HG03521 (cell line): ENCODE data around the gene ZCCHC2.
A peak's percentile ranks its signal among the peaks of the same experiment; 100 is the strongest.

ENCODE experiments used
- ATAC-seq: cut with Tn5 transposase; IDR thresholded peaks from one replicate; pipeline ENCODE4 v1.9.1; 2021; ENCODE audit warnings: mild to moderate bottlenecking, moderate library complexity; ENCODE audit not compliant: unreplicated experiment

ZCCHC2 gene

DNA sequence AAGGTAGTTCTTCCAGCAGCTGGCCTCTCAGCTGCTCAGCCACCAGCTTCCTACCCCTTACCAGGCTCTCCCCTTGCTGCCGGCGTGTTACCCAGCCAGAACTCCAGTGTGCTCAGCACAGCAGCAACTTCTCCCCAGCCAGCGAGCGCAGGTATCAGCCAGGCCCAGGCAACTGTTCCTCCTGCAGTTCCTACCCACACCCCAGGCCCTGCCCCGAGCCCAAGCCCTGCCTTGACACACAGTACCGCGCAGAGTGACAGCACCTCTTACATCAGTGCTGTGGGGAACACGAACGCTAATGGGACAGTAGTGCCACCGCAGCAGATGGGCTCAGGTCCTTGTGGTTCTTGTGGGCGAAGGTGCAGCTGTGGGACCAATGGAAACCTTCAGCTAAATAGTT, 52.0 kb downstream of the ZCCHC2 start:
- no peak for ATAC-seq

DNA sequence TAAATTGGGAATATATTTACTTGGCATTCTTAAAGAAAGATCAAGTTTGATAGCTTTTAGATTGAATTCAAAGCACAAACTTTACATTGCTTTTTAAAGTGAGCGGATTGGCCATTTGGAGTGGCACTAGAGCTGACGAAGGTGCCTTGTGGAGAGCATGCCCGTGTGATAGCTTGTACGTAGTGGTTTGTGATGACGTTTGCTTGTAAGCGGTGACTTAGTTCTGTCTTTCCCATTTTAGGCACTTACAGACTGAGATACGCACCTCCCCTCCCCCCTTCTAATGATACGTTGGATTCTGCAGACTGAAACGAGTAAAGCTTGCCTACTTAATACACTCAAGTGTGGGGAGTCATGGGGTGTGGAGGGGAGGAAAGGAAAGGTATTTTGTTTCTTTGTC, 53.4 kb downstream of the ZCCHC2 start:
- ATAC-seq: no peak

DNA sequence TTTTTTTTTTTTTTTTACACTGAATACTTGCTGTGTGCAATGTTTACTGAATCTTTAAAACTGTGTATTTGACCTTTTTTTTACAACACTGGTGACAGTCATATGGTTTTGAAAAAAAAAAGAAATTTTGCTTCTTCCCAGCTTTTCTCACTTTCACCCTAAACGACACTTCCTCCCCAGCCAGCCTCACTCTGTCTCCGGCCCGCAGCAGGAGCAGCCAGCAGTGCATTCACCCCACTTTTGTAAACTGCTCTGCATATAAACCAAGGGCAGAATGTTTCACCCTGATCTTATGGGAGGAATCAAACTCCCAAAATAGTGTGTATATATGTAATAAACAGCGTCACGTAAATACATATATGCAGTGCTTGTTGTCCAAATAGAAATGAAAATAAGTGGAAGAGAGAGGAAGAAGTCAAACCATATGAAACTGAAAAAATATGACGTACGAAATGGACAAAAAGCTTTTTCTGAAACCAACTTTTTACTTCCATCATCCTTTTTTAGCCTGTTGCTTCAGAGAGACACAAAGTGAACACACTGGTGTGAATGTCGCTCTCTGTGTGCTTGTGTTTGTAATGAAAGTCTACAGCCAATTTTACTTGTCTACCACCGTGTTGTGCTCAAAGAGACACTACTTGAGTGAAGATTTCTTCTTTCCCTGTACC, 54.2 kb downstream of the ZCCHC2 start:
- ATAC-seq: no peak

DNA sequence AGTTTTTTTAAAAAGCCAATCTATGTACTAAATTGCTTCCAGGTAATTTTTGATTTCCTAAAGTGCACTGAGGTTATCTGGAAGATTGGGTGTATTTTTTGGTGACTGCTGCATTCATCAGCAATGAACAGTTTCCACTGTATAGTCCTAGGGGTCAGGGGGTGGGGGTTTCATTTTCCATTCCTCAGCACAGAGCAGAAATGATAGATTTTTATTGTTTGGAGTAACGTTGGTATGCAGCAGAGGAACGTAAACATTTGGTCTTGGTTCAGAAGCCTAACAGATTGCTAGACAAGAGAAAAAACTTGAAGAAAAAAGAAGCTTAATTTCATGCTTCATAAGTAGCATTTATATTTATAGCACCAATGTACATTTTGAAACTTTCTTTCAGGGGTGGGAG, 54.9 kb downstream of the ZCCHC2 start:
- ATAC-seq: no peak

DNA sequence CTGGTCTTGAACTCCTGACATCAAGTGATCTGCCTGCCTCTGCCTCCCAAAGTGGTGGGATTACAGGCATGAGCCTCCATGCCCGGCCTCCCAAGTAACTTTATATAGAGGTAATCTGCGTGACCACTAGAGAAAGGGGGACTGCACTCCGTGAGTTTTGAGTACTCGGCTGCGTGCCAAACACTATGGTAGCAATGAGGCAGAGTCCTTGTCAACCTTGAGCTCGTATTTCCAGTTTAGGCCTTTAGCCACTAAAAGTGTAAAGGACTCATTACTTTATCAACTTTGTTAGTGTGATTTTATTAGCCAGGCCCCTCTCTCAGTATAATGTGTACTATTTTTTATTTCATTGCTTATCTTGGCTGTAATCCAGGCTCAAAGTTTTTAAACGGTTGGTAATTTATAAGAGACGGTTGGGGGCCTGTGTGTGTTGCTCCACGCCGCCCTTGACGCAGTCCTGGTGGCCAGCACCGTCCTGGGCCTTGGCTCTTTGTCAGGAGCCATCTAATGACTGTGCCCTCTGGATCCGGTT, 56.2 kb downstream of the ZCCHC2 start:
- ATAC-seq: no peak

DNA sequence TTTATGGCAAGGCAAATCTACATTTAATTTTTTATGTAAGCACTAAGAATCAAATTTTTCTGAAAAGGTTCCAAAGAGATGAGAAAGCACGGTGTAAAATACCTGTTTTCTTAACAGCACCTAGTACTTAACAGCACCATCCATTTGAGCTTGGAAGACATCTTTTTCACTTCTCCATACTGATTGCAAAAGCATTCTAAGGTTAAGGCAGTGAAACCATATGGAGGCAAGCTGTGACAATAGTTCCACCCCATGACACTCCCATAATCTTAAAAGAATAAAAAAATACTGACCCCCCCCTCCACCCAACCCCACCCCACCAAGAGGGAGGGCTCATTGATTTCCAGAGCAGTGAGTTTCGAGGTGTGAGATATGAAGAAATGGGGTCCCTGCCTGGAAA, 60.6 kb downstream of the ZCCHC2 start:
- ATAC-seq: no peak

DNA sequence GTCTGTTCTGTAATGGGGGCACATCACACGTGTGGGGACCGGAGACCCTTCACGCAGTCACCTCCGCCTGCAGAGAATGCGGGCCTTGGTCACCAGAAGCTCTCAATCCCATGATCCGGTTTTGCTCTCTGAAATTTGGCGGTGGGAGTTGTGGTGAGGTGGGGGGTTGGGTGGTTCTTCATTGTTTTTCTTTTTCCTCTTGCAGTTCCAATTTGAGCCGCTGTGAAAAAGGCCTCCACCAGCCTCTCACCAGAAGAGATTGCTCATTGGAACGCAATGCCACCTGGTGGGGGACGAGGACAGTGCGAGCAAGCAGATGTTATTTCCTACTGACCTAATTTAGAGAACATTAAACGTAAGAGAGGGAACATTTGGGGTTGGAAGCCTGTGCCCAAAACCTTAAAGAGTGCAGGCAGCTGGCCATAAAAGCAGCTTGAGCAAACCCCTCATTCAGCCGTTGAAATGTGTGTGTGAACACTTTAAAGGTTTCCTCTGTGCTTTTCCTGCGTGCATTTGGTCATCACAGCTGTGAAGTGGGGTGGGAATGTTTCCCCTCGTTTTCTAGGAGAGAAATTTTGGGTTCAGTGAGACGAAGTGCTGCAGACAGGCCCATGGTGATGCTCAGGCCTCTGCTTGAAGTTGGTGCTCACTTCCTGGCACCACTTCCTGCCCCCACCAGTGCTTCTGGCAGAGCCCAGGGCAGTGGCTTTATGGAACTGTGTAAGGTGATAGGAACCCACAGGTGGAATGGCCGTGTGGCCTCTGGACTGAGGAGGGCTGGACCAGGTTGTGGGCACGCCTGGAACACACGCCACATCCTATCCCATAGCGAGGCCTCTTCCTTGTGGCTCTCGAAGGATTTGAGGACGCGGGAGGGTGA, 61.7 kb downstream of the ZCCHC2 start:
- ATAC-seq: peak; percentile 86

DNA sequence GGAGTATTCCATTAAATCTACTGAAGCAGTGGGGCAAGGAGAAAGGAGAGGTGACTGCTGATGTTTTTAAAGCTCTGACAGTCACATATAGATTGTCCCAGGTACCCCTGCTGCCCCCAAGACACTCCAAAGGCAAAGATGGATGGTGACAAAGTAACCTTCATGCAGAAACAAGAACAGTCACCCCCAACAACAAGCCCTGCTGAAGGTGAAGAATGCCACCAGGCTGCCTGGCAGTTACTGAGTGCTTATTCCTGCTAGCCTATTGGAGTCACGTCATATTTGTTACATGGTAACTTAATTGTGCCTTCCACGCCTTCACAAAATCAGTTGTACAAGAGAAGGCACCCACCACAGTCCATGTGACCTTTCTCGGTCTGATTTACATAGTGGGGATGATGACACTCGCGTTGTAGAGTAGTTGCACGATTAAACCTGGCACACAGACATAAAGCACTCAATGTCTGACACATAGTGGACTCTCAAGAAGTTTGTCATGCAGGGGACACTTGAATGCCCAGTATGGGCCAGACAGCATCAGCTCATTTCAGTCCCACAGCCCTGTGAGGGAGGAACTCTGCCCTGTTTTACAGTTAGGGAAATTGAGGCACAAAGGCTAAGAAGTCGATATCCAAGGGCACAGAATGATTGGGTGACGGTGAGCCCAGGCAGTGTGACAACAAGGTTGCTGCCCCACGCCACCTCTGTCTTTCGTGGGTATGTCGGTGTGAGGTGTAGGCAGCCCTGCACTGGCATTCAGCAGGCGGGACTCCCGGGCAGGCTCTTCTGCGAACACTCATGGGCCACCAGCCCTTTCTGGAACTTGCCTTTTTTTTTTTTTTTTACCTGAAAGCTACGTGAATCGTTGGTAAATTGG, 62.7 kb downstream of the ZCCHC2 start:
- no peak for ATAC-seq

DNA sequence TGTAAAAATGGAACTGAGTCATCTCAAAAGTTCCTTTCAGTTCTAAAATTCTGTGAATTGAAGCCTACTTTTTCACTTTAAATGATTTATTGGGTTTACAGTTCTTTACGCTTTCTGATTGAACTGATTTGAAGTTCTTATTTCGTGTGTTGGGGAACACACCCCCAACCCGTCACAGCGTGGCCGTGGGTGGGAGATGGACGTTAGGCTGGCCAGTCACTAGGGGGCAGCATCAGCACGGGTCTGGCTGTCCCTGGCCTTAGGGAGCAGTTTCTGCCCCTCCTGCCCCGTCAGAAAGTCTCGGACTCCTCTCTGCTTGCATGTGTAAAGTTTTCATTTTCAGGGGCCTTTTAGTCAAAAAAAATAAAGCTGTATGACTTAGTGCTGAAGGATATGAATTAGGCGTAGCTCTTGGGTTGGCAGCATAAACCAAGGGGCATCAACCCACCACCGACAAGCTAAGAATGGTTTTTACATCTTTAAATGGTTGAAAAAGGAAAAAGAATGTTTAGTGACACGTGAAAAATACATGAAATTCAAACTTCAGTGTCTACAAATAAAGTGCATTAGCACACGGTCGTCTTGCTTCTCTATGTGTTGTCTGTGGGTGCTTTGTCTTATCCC, 63.4 kb downstream of the ZCCHC2 start:
- ATAC-seq: peak; percentile 61

DNA sequence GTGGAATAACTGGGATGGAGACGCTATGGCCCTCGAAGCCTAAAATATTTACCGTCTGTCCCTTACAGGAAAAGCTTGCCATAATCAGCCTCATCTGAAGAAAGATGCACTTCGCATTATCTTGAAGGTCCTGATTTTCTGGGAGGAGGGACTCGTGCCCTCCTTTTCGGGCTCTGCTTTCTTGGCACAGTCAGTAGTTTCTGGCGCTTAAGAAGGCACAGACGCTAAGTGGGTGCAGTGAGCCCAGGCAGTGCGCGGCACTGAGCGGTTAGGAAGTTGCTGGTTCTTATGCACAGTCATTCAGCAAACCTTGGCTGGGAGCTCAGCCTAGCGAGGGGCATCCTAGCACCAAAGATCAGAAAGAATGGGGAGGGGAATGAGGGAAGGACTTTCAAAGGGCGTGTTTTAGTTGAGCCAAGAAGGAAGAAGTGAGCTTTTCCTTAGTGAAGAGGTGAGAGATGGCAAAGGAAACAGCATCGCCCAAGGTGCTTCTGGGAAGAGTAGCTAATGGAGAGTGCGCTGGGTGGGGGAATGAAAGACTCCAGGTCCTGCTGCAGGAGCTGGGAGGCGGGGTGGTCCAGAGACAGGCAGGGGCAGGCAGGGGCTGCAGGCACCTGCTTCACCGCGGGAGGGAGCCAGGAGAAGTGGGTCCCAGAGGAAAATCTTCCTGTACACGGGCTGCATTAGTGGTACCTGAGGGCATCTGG, 64.1 kb downstream of the ZCCHC2 start:
- ATAC-seq: no peak

DNA sequence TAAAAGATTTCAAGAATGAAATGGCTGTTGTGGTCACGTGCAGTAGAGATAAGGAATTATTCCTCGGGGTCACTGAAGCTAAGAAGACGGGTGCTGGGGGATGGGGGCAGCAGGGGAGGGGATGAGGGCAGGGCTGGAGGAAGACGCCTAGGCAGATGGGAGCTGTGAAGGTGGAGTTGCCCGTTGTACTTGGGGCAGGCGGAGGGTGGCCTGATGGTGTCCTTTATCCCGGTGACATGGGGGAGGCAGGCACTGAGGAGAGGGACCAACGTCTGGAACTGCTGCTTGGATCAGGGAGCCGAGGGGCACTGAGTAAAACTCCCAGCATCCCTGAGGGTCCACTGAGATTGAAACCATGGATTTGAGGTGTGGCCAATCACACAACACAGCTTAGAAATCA, 64.9 kb downstream of the ZCCHC2 start:
- no peak for ATAC-seq

DNA sequence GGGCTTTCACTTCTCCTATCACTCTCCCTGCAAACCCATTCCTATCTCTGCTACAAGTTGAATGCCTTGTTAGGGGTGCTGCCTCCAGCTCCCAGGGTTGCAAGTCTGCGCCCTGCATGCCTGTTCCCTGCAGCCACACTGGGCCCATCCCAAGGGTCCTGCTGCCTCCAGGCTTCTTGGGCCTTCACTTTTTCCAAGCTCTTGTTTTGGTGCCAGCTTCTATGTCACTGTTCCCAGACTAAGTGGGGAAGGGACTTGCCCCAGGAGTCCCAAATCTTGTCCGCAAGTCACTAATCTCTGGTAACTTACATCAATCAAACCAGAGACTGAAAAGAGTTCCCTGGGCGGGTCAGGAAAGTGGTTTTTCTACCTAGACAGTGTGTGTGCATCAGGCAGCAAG, 65.4 kb downstream of the ZCCHC2 start:
- no peak for ATAC-seq

DNA sequence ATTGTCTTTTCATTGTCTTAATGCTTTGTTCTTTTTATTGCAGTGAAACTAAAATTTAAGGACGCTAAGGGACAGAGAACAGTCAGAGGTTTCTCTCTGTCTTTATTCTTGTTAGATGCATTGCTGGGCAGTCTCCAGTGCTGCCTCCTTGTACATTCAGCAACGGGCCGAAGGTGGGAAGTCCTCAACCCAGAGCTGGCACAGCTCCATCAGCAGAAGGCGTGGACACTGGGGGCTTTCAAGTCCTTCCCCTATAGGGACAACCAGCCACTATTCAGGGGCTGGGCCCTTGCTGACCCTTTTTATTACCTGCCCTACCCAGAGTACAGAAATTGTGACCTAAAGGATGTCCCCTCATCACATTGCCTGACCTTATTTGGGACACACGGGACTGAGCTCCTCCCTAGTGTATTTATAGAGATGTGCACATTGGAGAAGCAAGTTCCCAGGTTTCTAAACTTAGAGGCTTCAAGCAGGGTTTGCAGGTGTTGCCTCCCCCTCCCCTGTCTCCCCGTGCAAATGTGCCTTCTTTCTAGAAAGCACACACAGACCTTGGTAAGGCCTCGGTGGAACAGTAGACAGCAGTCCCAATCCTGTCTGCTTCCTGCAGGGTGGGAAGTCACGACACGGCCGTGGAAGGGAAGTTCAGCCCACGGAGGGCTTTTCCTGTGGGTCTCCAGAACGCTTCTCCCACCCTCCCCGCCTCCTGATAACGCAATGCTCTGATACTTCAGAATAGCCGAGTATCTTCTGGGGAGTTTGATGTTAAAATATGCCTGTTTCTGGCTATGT, 68.2 kb downstream of the ZCCHC2 start:
- no peak for ATAC-seq

DNA sequence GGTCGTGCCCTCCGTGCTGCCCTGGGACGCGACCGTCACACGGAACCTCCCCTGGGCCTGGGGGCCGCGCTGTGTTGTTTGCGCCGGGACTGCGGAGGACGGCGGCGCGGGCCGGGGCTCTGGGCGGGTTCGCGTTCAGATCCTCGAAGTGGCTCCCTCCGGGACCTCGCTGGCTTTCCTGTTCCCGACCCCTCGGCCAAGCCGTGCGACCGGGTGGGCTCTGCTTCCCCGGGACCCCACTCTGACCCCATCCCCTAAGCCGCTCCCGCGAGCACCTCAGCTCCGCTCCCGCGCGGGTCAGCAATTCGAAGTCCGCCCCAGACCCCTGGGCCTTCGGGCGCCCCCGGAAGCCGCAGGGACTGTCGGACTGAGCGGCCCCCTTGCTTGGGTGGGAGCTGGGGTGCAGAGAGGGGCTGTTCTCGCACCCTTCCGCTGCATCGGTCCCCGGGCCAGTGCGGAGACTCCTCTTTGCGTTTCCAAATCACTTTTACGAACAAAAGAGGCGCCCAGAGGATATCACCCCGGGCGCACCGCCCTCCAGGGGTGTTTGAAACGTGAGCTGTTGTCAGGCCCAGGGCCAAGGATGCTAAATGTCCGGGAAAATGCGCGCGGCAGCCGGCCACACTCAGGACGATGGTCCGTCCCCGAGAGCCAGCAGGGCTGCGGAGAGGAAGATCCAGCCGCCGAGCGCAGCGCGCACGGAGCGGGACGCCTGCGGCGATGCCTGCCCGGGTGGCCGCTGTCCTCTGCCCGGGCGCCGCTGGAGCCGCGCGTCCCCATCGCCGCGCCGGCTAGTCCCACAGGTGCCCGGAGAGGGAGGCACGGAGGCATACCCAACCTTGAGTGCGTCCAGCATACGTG, 73.5 kb downstream of the ZCCHC2 start:
- ATAC-seq: no peak

DNA sequence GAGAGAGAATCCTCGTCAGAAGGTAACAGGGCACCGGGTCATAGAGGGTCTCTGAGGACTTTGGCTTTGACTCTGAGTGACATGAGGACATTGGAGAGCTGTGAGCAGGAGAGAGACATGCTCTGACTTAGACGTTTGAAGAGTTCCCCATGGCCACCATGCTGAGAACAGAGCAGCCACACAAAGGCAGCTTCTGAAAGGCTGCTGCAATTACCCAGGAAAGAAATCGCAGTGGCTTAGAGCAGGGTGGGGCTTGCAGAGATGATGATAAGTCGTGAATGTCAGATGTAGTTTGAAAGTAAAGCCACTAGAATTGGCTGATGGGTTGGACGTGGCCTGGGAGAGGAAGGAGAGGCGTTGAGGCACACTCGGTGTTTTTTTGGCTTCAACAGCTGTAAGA, 79.0 kb downstream of the ZCCHC2 start:
- ATAC-seq: no peak

DNA sequence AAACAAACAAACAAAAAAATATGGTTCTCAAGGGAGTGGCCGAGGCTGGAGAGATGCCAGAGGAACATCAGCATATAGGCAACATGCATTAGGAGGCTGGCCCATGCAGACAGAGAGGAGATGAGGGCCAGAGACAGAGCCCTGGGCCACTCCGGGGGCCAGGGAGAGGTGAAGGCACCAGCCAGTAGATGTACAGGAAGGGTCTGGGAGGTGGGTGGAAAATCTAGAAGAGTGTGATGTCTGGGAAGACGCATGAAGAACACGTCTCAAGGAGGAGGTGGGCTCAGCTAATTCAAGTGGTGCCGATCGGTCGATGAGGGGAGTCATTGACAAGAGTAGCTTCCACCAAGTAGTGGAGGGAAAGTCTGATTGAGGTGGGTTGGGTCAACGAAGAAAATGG, 79.9 kb downstream of the ZCCHC2 start:
- ATAC-seq: no peak

DNA sequence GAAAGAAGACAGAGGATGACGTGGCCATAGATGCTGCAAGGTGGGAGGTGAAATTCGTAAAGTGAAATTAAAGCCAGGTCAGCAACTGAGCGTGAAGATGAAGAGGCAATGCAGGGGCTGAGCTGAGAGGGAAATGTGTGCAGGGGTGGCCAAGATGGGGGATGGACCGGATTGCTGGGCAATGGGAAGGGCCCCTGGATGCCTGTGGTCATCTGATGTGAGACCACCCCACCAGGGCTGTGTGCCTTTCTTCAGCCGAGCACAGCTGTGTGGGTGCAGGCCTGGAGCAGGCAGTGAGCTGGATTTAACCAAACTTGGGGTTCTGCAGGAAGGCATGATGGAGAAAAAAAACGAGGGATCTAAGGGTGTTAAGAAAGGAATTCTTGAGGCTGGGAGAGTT, 80.4 kb downstream of the ZCCHC2 start:
- no peak for ATAC-seq

DNA sequence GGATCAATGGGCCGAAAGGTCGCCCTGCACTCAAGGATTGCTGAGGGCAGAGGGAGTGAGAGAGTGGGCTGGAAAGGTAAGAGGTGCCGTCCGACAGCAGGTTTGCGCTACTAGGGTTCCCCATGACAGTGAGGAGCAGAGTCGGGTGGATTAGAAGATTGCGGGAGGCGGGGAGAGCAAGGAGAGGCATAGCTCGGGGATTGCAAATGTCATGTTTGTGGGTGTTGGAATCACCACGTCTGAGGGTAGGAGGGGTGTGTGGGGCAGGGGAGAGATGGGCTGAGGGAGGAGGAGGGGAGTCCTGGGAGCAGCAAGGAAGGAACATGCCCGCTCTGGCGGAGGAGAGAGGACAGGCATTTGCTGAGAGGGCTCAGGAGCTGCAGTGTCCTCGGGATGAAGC, 81.2 kb downstream of the ZCCHC2 start:
- no peak for ATAC-seq
